Stimulated activated CD8-positive, alpha-beta memory T cell treated with anti-CD3 and anti-CD28 coated beads, Interleukin-12 subunit alpha, Interleukin-12 subunit beta, amount 100 ng/mL, for 1 hour (primary cell): ENCODE measurements around the gene CTXND2.
"Not testable (repeated sequence)": the region's sequence is repeated elsewhere in the genome, so short reads cannot be mapped to it uniquely, and the experiment has no call there.

ENCODE experiments used
- DNase-seq: peaks from one replicate; pipeline ENCODE4 v3.0.0-alpha.2; 2020; ENCODE audit warnings: low read depth

Gene CTXND2

DNA sequence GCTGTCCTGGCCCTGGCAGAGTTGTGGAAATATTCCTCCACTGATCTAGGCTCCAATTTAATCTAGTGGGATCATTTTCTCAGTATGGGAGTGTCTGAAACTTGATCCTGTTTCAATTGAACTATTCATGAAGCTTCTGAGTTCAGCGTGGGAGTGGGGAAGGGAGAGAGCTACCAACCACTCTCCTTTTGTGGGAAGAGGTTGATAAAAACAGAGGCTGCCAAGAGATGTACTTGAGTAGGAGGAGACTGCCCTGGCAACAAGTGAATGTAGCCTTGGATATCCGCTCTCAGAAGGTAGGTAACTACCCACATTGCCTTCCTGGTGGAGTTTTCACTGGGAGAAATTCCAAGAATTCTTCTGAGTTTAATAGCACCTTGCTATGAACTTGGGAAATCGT is at the start of gene CTXND2:
CTXND2 (plus strand) TSS at position 119 of the 400 bp plus-strand sequence. CDS start 25,179 bp downstream, outside the sequence.
- no peak for DNase-seq

DNA sequence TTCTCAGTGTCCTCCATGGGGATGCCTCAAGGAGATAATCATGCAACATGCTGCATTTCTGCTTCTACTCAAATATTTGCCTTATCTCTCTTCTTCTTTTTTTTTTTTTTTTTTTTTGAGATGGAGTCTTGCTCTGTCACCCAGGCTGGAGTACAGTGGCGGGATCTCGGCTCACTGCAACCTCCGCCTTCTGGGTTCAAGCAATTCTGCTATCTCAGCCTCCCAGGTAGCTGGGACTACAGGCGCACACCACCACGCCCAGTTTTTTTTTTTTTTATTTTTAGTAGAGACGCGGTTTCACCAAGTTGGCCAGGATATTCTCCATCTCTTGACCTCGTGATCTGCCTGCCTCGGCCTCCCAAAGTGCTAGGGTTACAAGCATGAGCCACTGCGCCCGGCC is 46.1 kb upstream of the CTXND2 start:
- not testable (repeated sequence) for DNase-seq

GRCh38 chr1:150841626-150842025 is 45.3 kb upstream of the CTXND2 start:
- no peak for DNase-seq

DNA sequence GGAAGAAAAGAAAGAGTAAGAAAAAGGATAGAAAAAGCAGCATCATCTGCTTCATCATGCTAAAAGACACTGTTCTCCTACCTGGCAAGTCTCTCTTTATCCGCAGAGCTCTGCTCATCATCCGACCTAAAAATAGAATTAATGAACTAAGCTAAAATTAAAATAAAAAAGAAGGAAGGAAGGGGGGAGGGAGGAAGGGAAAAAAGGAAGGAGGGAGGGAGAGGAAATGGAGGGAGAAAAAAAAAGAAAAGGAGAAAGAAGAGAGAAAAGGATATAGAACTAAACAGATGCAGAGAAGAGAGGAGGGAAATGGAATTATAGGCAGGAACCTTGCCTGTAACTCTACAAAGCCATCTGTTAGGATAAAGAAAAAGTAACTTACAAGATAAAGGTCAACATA is 44.6 kb upstream of the CTXND2 start:
- no peak for DNase-seq

DNA sequence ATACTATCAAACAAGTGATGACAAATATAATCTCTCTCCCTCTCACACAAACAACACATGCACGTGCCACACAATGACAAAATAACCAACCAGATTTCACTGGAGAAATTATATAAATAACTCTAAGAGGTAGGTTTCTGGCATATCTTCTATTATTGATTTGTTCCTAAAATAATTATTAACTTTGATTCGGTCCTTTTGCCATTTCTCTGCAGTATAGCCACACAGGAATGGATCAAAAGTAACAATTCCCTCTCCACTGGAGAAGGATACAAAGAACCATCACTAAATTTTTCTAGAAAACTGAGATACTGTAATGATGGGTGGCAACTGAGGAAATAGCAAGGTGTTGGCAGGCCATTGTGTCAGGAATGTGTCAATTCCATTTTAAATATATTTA is 44.0 kb upstream of the CTXND2 start:
- DNase-seq: no peak

- DNase-seq: no peak
These were observed 43.5 kb upstream of the CTXND2 start for GRCh38 chr1:150843474-150843873.

GRCh38 chr1:150846473-150847146 is 40.3 kb upstream of the CTXND2 start:
- no peak for DNase-seq

GRCh38 chr1:150850801-150851362 is 36.1 kb upstream of the CTXND2 start:
- DNase-seq: not testable (repeated sequence)

DNA sequence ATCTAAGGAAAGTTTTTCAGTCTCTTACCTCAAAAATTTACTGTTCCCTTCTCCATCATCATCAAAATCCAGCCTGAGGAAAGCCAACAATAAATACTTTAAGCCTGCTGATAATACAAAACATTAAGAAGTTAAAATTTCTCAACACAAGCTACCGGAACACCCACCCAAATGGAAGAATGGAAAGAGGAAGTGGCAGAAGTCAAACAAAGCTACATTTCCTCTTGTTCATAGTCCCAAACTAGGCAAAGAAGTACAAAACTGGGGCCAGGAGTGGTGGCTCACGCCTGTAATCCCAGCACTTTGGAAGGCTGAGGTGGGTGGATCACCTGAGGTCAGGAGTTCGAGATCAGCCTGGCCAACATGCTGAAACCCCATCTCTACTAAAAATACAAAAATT is 34.2 kb upstream of the CTXND2 start:
- not testable (repeated sequence) for DNase-seq

GRCh38 chr1:150863724-150864123 is 23.2 kb upstream of the CTXND2 start:
- DNase-seq: no peak

GRCh38 chr1:150864200-150864599 is 22.7 kb upstream of the CTXND2 start:
- DNase-seq: not testable (repeated sequence)

- no peak for DNase-seq
These were observed 17.3 kb upstream of the CTXND2 start for GRCh38 chr1:150869683-150870082.

DNA sequence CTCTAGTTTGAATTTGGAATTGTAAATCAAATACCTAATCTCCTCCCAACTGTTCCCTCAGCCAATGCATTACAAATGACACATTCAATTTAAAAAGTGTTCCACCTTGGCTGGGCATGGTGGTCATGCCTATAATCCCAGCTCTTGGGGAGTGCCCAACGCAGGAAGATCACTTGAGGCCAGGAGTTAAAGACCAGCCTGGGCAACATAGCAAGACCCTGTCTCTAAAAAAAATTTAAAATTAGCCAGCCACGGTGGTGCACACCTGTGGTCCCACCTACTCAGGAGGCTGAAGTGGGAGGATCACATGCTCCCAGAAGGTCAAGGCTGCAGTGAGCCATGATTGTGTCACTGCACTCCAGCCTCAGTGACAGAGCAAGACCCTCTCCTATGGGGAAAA is 14.4 kb upstream of the CTXND2 start:
- DNase-seq: no peak

DNA sequence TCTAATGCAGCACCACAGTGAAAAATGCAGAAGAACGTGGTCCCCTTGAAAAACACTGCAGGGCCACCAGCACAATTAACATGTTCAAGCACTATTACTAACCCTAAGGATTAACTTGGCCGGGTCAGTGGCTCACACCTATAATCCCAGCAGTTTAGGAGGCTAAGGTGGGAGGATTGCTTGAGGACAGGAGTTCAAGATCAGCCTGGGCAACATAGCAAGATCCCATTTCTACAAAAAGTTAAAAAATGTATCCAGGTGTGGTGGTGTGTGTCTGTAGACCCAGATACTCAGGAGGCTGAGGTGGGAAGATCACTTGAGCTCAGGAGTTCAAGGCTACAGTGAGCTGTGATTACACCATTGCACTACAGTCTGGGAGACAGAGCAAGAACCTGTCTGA is 13.4 kb upstream of the CTXND2 start:
- no peak for DNase-seq

DNA sequence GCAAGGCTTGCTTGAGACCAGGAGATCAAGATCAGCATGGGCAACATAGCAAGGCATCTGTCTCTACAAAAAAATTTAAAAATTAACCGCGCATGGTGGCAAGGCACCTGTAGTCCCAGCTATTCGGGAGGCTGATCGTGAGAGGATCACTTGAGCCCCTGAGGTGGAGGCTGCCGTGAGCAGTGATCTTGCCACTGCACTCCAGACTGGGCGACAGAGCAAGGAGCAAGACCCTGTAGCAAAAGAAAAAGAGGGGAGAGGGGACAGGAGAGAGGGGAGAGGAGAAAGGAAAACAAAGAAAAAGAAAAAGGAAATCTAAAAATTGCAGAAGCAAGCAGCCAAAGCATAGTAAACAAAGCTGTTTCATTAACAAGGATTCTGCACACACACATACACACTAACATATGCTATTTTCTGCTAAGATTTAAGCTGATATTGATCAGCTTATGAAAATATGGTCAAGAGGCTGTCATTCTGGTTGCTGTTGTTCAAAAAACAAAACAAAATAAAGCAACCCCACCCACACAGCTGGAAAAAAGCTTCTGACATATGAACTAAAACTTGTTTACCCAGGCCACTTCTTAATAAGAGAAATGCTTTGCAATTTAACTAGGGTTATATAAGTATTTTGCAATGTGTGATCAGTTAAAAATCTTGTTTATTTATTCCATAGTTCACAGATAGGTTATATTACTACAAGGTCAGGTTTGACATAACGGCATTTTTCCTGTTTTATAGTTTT is 12.3 kb upstream of the CTXND2 start:
- DNase-seq: no peak

DNA sequence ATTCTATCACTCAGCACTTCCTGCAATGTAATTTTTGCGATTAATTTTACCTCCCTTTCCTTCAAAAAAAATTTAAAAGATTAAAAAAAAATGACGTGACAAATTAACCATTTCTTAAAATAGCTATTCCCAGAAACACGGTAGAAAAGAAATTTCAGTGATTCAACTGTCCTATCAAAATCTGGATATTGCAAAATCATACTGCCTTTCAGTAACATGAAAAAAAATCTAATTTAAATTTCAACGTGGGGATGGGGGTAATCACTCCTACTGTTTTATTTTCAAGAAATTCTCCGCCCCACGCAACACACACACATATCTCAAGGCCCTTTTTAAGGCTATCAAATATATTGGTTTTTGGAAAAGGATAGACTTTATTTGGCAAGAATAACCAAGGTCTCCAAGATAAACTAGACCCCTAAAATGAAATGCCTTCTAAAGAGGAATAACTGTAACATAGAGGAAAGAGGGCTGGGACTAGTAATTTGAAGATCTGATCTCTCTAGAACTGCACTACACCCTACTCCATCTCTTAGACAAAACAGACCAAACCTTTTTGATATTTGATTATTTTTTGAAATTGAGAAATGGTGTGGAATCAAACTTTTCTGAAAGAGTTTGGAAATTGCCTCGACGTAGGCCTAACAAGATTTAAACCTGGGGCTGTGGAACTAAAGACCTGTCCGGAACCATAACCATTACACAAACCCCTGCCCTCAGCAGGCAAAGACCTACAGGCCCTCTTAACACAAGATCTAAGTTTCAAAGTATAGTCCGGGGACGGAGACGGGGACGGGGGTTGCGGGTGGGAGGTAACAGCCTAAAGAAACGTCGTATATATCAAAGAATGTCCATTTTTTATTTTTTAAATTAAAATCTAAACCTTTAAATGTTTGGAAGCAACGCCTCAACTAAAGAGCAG is 11.5 kb upstream of the CTXND2 start:
- DNase-seq: no peak

- no peak for DNase-seq
These were observed 10.8 kb upstream of the CTXND2 start for GRCh38 chr1:150876119-150876454.

- DNase-seq: not testable (repeated sequence)
These were observed 8.0 kb upstream of the CTXND2 start for GRCh38 chr1:150878931-150879330.

DNA sequence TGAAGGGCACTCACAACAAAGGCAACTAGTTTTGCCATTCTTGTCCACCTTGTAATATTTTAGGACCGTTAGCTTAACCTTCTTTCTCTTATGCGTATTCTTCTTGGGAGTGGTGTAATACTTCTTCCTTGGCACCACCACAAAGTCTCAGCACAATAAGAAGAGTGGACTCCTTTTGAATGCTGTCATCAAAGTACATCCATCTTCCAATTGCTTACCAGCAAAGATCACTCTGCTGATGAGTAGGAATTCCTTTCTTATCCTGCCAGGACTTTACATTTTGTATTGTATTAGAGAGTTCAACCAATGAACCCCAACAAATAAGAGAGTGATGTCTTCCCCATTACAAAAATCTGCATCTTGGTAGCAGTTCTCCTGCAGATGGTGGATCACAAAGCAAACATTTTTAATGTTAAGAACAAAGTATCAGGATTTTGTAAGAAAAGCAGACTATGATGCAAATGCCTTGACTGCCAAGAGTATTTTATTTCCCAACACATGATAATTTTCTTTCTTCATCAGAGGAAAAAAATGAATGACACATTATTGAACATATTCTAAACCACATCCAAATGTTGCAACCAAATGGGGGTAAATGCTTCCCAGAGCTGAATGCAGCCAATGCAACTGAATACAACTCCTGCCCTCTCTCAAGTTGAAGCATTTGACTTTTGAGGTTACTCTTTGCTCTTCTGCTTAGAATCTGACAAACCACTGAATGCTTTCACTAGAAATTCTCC is 5.4 kb upstream of the CTXND2 start:
- no peak for DNase-seq

GRCh38 chr1:150883121-150883520 is 3.8 kb upstream of the CTXND2 start:
- DNase-seq: not testable (repeated sequence)

- no peak for DNase-seq
These were observed 1.8 kb downstream of the CTXND2 start for GRCh38 chr1:150888727-150889126.

DNA sequence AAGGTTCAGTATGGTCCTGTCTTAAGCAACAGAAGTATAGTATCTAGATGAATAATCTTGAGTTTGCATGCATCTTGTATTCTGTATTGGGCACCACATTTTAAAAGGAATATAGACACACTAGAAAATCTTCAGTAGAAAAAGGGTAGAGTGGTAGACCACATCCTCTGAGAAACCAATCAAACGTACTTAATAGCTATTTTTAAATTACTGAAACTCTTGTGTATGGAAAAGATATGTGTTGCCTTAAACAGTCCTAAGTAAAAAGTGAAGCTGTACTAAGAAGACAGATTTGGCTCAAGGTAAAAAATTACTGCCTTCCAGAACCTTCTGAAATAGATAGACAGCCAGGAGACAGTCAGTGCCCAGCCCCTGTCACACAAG is 3.1 kb downstream of the CTXND2 start:
- DNase-seq: no peak
